A673 (cell line): ENCODE data around the gene BSG.

Experiments
- EZH2 ChIP-seq: fragments of 200-600 bp; sonication (generic); IDR thresholded peaks from 2 replicates; pipeline ENCODE4 v1.6.1; 2017; ENCODE audit warnings: borderline replicate concordance, low read depth, mild to moderate bottlenecking, mixed read lengths, antibody characterized with exemption, low read length; ENCODE audit not compliant: poor library complexity, severe bottlenecking
- TF ChIP-seq, protein P1 (sequence below): fragments of 300-800, 200-600 bp; sonication (generic); conservative IDR thresholded peaks from 2 replicates; pipeline ENCODE4 v1.5.1; 2017; ENCODE audit warnings: low read depth, mild to moderate bottlenecking, antibody characterized with exemption, low read length, moderate library complexity, mixed read lengths

DNA sequence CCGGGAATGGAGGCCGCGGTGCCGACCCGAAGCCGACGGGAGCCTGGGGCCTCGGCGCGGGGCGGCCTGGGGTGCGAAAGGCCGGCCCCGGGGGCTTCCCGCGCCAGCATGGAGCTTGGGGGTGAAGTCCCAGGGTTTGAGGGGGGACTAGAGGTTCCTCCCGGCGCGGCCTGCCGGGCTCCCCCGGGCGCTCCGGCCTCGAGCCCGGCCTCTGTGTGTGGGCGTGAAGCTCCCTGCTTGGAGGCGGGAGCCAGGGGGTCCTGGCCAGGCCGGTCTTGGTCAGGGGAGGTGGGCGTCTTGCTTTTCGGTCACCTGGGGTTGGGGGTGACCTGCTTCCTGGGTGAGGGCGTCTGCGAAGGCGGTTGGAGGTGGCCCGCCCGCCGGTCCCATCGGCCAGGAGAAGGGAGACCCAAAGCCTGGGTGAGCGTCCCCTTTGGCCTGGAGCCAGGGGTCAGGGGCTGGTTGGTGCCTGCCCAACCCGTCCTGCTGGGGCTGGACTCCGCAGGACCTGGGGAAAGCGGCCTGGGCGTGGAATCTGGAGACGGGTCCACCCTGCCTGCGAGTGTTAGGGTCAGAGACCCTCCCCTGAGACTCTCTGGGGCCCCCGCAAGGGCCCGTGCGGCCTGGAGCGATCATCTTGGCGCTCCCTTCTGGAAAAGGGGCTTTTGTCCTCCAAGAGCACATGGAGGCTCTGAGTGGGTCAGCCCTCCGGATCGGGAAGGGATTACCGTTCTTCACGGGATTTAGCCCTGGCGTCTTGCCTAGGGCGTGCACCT lies 535 bp downstream of the BSG start:
- TF ChIP-seq EZH2: no peak
- TF ChIP-seq, protein P1, sequence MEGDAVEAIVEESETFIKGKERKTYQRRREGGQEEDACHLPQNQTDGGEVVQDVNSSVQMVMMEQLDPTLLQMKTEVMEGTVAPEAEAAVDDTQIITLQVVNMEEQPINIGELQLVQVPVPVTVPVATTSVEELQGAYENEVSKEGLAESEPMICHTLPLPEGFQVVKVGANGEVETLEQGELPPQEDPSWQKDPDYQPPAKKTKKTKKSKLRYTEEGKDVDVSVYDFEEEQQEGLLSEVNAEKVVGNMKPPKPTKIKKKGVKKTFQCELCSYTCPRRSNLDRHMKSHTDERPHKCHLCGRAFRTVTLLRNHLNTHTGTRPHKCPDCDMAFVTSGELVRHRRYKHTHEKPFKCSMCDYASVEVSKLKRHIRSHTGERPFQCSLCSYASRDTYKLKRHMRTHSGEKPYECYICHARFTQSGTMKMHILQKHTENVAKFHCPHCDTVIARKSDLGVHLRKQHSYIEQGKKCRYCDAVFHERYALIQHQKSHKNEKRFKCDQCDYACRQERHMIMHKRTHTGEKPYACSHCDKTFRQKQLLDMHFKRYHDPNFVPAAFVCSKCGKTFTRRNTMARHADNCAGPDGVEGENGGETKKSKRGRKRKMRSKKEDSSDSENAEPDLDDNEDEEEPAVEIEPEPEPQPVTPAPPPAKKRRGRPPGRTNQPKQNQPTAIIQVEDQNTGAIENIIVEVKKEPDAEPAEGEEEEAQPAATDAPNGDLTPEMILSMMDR: no peak
